ENCODE data around the gene IFI35. TPM values are rescaled to one million over a fixed set of nuclear protein-coding genes. Genes with fewer than 3 reads are reported as not detected.
"Not testable (repeated sequence)": the region's sequence is repeated elsewhere in the genome, so short reads cannot be mapped to it uniquely, and the experiment has no call there.

The IFI35 gene
- polyA plus RNA-seq, 1 experiment: 42.5 TPM

DNA sequence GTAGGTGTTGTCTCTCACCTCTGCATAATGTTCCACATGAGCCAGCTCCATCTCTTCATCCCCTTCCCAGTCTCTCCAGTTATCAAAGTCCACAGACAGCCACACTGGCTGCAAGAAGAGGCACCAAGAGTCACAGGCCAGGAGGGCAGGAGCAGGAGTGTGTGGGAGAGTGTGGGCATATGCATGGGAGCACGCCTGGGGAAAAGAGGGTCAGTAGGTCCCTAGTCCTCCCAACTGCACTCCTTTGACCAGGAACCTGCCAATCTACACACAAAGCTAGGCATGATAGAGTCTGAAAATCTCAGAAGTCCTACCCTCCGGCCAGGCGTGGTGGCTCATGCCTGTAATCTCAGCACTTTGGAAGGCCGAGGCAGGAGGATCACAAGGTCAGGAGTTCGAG, 35.0 kb upstream of the IFI35 start:
- DNase-seq (ENCODE audit: low read depth): no peak
- POLR2A ChIA-PET: no interaction called here
- Histone ChIP-seq H3K36me3 (ENCODE audit: control insufficient read depth, insufficient read depth, low read length) (no peaks in the 10 kb centered on the region), H3K27me3 (ENCODE audit: control insufficient read depth, insufficient read depth, low read length) (no peaks in the 10 kb centered on the region), H3K4me3 (ENCODE audit: low read depth, low read length) (no peak overlapping the region)
- no peak for TF ChIP-seq CTCF (IDR thresholded peaks at IDR 0.05; ENCODE audit: insufficient read depth, low read depth, low read length)
- CTCF ChIA-PET: no interaction called here

DNA sequence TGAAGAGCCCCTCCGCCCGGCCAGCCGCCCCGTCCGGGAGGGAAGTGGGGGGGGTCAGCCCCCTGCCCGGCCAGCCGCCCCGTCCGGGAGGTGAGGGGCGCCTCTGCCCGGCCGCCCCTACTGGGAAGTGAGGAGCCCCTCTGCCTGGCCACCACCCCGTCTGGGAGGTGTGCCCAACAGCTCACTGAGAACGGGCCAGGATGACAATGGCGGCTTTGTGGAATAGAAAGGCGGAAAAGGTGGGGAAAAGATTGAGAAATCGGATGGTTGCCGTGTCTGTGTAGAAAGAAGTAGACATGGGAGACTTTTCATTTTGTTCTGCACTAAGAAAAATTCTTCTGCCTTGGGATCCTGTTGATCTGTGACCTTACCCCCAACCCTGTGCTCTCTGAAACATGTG, 33.3 kb upstream of the IFI35 start:
- H3K27me3 ChIP-seq (ENCODE audit: control insufficient read depth, insufficient read depth, low read length); POLR2A ChIA-PET; CTCF ChIA-PET; DNase-seq (ENCODE audit: low read depth); H3K36me3 ChIP-seq (ENCODE audit: control insufficient read depth, insufficient read depth, low read length); H3K4me3 ChIP-seq (ENCODE audit: low read depth, low read length): not testable (repeated sequence)

DNA sequence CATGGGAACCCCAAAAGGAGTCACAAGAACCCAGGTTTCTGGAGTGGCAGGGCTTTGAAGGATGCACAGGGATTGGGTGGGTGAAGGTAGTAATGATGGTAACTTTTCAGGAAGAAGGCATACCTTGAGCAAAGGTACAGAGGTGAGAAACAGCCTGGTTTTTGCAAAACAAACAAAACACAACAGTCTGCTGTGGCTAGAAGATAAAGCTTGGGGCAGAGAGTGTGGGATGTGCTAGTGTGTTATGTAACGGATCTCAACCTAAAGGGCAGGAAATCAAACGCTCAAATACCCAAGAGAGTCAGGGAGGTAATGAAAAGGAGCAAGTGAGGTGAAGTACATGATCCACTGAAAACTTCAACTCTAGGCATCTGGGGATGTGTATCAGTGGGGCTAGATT, 31.3 kb upstream of the IFI35 start:
- Histone ChIP-seq H3K4me3 (ENCODE audit: low read depth, low read length) (no peak overlapping the region), H3K27me3 (ENCODE audit: control insufficient read depth, insufficient read depth, low read length) (no peaks in the 10 kb centered on the region), H3K36me3 (ENCODE audit: control insufficient read depth, insufficient read depth, low read length) (no peaks in the 10 kb centered on the region)
- TF ChIP-seq CTCF (IDR thresholded peaks at IDR 0.05; ENCODE audit: insufficient read depth, low read depth, low read length): no peak
- DNase-seq (ENCODE audit: low read depth): no peak
- CTCF ChIA-PET: interaction anchor here (0.8 kb wide), 1 partner anchor 24 kb away, joined by 3 read pairs; no protein-coding TSS in a partner anchor
- POLR2A ChIA-PET: no interaction called here

- H3K27me3 ChIP-seq (ENCODE audit: control insufficient read depth, insufficient read depth, low read length); H3K4me3 ChIP-seq (ENCODE audit: low read depth, low read length); DNase-seq (ENCODE audit: low read depth); CTCF ChIA-PET; H3K36me3 ChIP-seq (ENCODE audit: control insufficient read depth, insufficient read depth, low read length); POLR2A ChIA-PET: not testable (repeated sequence)
These were observed 30.9 kb upstream of the IFI35 start for GRCh38 chr17:42975701-42976100.

DNA sequence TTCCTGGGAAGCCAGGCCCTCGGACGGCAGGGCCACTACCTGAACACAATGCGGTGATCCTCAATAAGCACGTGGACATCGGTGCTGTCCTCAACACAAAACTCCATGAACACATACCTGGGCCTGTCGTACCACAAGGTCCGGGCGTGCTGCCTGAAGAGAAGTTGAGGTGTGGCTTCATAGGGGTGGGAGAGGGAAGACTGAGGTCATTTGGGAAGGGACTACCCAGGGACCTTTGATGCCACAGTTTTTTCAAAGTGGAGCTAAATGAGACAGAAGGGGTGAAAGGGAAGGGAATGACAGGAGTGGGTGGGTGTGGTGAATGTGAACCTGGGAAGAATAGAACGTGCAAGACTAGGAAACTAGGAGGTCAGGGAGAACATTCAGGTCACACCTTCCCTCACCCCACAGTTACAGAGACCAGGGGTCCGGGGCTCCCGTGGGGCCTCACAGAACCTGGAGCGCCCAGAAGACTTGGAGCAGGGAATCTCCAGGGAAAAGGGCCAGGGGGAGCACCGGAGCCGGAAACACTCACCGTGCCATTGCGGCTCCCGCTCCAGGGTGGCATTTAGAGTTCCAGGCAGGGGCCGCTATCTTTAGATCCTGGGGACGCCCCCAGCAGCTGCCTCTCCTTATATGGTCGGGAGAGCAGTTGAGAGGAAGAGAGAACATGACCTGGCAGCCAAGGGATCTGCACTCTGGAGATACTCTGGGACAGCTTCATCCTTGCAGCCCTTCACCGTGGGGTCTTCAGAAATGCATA, 26.9 kb upstream of the IFI35 start, which contains the start of gene PTGES3L:
Gene PTGES3L, minus strand, starts transcription at position 570 of the 763 bp plus-strand sequence. Its CDS starts 27 bp downstream, at position 543.
- CTCF ChIA-PET: interaction anchor here (0.7 kb wide), 2 partner anchors 55 to 899 kb away, joined by 3 read pairs; no protein-coding TSS in a partner anchor
- H3K36me3 ChIP-seq (ENCODE audit: control insufficient read depth, insufficient read depth, low read length): no peaks in the 10 kb centered on the region; the same call in 1 of the 2 replicates
- H3K4me3 ChIP-seq (ENCODE audit: low read depth, low read length): peak within 1 kb of the TSS; percentile 99
- TF ChIP-seq CTCF (IDR thresholded peaks at IDR 0.05; ENCODE audit: insufficient read depth, low read depth, low read length): 0 out of 2 replicates have a peak, but pooled peaks have one; percentile 8
- no peak for DNase-seq (ENCODE audit: low read depth)
- POLR2A ChIA-PET: interaction anchor here (1.3 kb wide), 1 partner anchor 18 kb away, joined by 3 read pairs; no protein-coding TSS in a partner anchor
- no peaks in the 10 kb centered on the region for H3K27me3 ChIP-seq (ENCODE audit: control insufficient read depth, insufficient read depth, low read length)

GRCh38 chr17:42980274-42980765, 26.3 kb upstream of the IFI35 start, which contains the start of gene RUNDC1:
Gene RUNDC1, plus strand, starts transcription at chr17:42980565. Its CDS starts 12 bp downstream, at chr17:42980577.
- peak; percentile 27 for DNase-seq (ENCODE audit: low read depth)
- no peak for TF ChIP-seq CTCF (IDR thresholded peaks at IDR 0.05; ENCODE audit: insufficient read depth, low read depth, low read length)
- peak within 1 kb of the TSS; percentile 99 for H3K4me3 ChIP-seq (ENCODE audit: low read depth, low read length)
- ChIA-PET POLR2A (interaction anchor here (1.3 kb wide), 1 partner anchor 18 kb away, joined by 3 read pairs; no protein-coding TSS in a partner anchor), CTCF (interaction anchor here (0.7 kb wide), 2 partner anchors 56 to 898 kb away, joined by 3 read pairs; no protein-coding TSS in a partner anchor)
- no peaks in the 10 kb centered on the region for H3K27me3 ChIP-seq (ENCODE audit: control insufficient read depth, insufficient read depth, low read length)
- H3K36me3 ChIP-seq (ENCODE audit: control insufficient read depth, insufficient read depth, low read length): no peaks in the 10 kb centered on the region; the same call in 1 of the 2 replicates

All from BJ (cell line).